Ovary (tissue), 9 donors: ENCODE measurements around the gene DACH1. TPM values are rescaled to one million over a fixed set of nuclear protein-coding genes. Genes with fewer than 3 reads are reported as not detected.

Source experiments
- DNase-seq, 5 donors: peaks; one replicate each; pipeline ENCODE4 v3.0.0-alpha.2; 2019 to 2020
- H3K27ac ChIP-seq, 2 donors: fragments of 200-600 bp; one replicate each; pipeline versions ENCODE4 v1.5.1 to v1.8.0; 2019 to 2022
- H3K27me3 ChIP-seq: fragments of 200-600 bp; one replicate; pipeline ENCODE4 v1.8.0; 2022
- H3K36me3 ChIP-seq: fragments of 200-600 bp; sonication (generic); one replicate; pipeline ENCODE4 v1.5.1; 2019
- H3K4me1 ChIP-seq: one replicate; pipeline ENCODE4 v1.8.1; 2013; ENCODE audit warnings: mild to moderate bottlenecking, moderate library complexity; ENCODE audit not compliant: insufficient read depth
- H3K4me3 ChIP-seq: fragments of 200-600 bp; sonication (generic); one replicate; pipeline ENCODE4 v1.5.1; 2017
- H3K9me3 ChIP-seq, 2 donors: fragments of 200-600 bp in 1 of 2; sonication (generic) in 1 of 2; one replicate each; pipeline versions ENCODE4 v1.5.1 to v1.8.1; 2013 to 2019; ENCODE audit warnings: mild to moderate bottlenecking in 1 of 2, moderate library complexity in 1 of 2
- EP300 ChIP-seq: sonication (generic); formaldehyde crosslinking; IDR thresholded peaks from one replicate; pipeline ENCODE4 v1.6.1; 2017; ENCODE audit warnings: antibody characterized with exemption
- POLR2A ChIP-seq: fragments of 450-650 bp; IDR thresholded peaks from one replicate; pipeline ENCODE4 v1.6.1; 2017; ENCODE audit warnings: antibody characterized with exemption, mild to moderate bottlenecking, moderate library complexity
- WGBS, 3 donors: extraction: QIAGEN DNeasy Blood & Tissue Kit in 1 of 3; methylation state at CpG; one replicate each; pipeline versions ENCODE4 v1.1.5 to v1.1.7; 2013 to 2017; 5-methylcytosine and 5-hydroxymethylcytosine counted together
- intact Hi-C, 4 donors: fragments of 100-400 bp; cut with DNase I; formaldehyde crosslinking; loops; one replicate each; pipeline versions ENCODE4 v1.11.0 to v1.15.1; 2022 to 2023
- polyA plus RNA-seq, 2 donors: library from polyadenylated mRNA; stranded (reverse); fragments of 200-250 nt in 1 of 2; fragments of 350-450 nt in 1 of 2; fragmentation: Illumina TruSeq in 1 of 2; extraction: RNeasy Lipid Tissue Mini Kit (QIAGEN cat#74804) in 1 of 2; gene quantifications; one replicate each; pipeline ENCODE4 v1.2.3, GENCODE V29; 2013 to 2014
- total RNA-seq, 7 donors: library from RNA; depleted of rRNA in 2 of 7; stranded (reverse); fragments of >200 nt in 2 of 7; fragmentation: NEBNext Ultra II Directional in 3 of 7; extraction: Animal tissue kit (Norgen Biotek cat#: 25700) in 3 of 7; gene quantifications; one replicate each; pipeline versions ENCODE4 v1.1.0 to v1.2.4, GENCODE V29; 2016 to 2023
- TF ChIP-seq, protein P1 (sequence below), 3 donors: fragments of 450-650 bp in 2 of 3; fragments of 200-600 bp in 1 of 3; IDR thresholded peaks; one replicate each; pipeline versions ENCODE4 v1.5.1 to v1.8.0; 2016 to 2022; ENCODE audit warnings: antibody characterized with exemption in 3 of 3, mild to moderate bottlenecking in 1 of 3
- donor health status: DM: no; HTN: no; CAD: no; lungs with moderate emphysema.
- donor health status: DM: no; HTN: no; CAD: no.
- donor health status: Bipolar disorder and iron deficiency.
- donor health status: DM: yes; HTN: yes; CAD: no.
- donor health status: DM: no; HTN: no; CAD: no.
- donor health status: DM: yes; HTN: yes; CAD: no.

Gene DACH1
- total and polyA plus RNA-seq, 9 donors, result 0.91 to 3.2 (median 1.7) TPM

DNA sequence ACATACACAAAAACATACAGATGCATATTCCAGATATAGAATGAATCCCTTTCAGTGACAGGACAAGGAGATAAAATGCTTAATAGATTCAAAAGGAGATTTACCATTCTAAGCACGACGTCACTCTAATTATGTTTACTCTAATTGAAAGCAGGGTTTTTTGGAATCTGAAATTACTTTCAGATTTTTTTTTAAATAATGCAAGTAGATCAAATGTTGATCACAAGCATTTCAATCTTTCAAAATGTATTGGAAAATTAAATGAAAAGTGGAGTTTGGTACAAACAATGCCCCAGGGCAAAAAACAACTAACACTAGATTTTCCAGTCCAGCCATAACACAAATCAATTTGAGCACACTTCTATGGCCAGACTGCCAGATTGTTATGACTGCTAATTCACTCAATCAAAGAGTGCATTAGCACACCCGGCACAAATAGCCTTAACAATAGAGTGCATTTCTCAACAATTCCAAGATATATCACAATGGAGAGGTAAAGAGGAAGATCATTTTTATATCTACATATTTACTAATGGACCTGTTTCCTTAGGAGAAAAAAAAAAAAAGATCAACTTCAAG, 4.3 kb upstream of the DACH1 start:
- Histone ChIP-seq H3K9me3 (no peaks in the 10 kb centered on the region), H3K4me1 (no peaks in the 10 kb centered on the region), H3K27ac (no peak overlapping the region), H3K4me3 (no peak overlapping the region), H3K36me3 (no peaks in the 10 kb centered on the region), H3K27me3 (no peaks in the 10 kb centered on the region)
- TF ChIP-seq EP300 (no peak), POLR2A (no peak)
- TF ChIP-seq, protein P1, sequence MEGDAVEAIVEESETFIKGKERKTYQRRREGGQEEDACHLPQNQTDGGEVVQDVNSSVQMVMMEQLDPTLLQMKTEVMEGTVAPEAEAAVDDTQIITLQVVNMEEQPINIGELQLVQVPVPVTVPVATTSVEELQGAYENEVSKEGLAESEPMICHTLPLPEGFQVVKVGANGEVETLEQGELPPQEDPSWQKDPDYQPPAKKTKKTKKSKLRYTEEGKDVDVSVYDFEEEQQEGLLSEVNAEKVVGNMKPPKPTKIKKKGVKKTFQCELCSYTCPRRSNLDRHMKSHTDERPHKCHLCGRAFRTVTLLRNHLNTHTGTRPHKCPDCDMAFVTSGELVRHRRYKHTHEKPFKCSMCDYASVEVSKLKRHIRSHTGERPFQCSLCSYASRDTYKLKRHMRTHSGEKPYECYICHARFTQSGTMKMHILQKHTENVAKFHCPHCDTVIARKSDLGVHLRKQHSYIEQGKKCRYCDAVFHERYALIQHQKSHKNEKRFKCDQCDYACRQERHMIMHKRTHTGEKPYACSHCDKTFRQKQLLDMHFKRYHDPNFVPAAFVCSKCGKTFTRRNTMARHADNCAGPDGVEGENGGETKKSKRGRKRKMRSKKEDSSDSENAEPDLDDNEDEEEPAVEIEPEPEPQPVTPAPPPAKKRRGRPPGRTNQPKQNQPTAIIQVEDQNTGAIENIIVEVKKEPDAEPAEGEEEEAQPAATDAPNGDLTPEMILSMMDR (IDR thresholded peaks at IDR 0.05), result no peak
- DNase-seq, result no peak
- intact Hi-C loops, result no loop called here
- WGBS, 3 donors, result 76 to 87% (median 79%) methylated on average over 3 of the region's 3 CpGs

DNA sequence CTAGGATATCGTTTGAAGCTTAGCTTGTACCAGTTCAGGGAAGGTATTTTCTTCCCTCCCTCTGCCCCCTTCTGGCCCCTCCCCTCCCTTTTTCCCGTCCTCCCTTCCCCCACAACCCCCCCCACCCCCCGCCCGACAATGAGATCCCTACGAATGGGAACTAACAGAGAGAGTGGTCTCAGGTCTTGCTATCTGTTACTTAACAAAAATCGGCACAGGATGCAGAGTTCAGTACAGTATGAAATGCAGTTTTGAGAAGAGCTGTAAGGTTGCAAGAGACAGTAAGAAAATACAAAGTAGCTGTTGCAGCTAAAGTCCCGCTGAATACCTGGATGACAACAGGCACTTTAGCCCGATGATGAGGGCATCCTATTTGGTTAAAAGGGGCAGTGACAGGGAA, 3.1 kb upstream of the DACH1 start:
- Histone ChIP-seq H3K27ac (no peak overlapping the region), H3K36me3 (no peaks in the 10 kb centered on the region), H3K9me3 (no peaks in the 10 kb centered on the region), H3K27me3 (no peaks in the 10 kb centered on the region), H3K4me3 (no peak overlapping the region), H3K4me1 (no peaks in the 10 kb centered on the region)
- intact Hi-C loops, result no loop called here
- WGBS, 3 donors, result 49 to 59% (median 50%) methylated on average over 8 of the region's 8 CpGs
- TF ChIP-seq, protein P1 (IDR thresholded peaks at IDR 0.05), result no peak
- DNase-seq, result no peak

DNA sequence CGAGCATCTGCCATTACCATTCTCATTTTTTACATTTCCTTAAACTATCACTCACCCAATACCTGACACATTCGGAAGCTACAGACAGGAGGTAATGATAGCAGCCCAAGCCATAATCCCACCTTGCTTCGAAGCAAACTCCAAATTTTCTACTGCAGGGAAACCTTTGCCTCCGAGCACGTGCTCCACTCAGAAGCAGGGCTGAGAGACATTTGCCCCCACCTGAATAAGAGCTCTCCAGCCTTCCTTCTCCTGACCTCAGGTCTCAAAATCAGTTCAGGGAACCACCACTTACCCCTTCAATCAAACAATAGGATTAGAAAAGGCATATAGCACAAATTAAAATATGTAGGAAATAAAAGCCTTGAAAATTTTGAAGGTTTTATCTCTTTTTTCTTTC, 2.3 kb upstream of the DACH1 start:
- TF ChIP-seq POLR2A, result no peak
- TF ChIP-seq, protein P1 (IDR thresholded peaks at IDR 0.05), result no peak
- Histone ChIP-seq H3K9me3 (no peaks in the 10 kb centered on the region), H3K4me3 (no peak overlapping the region), H3K27me3 (no peaks in the 10 kb centered on the region), H3K27ac (no peak overlapping the region), H3K36me3 (no peaks in the 10 kb centered on the region), H3K4me1 (no peaks in the 10 kb centered on the region)
- intact Hi-C loops, result no loop called here
- WGBS, 3 donors, result 94 to 96% (median 95%) methylated on average over 5 of the region's 5 CpGs
- DNase-seq, result no peak

DNA sequence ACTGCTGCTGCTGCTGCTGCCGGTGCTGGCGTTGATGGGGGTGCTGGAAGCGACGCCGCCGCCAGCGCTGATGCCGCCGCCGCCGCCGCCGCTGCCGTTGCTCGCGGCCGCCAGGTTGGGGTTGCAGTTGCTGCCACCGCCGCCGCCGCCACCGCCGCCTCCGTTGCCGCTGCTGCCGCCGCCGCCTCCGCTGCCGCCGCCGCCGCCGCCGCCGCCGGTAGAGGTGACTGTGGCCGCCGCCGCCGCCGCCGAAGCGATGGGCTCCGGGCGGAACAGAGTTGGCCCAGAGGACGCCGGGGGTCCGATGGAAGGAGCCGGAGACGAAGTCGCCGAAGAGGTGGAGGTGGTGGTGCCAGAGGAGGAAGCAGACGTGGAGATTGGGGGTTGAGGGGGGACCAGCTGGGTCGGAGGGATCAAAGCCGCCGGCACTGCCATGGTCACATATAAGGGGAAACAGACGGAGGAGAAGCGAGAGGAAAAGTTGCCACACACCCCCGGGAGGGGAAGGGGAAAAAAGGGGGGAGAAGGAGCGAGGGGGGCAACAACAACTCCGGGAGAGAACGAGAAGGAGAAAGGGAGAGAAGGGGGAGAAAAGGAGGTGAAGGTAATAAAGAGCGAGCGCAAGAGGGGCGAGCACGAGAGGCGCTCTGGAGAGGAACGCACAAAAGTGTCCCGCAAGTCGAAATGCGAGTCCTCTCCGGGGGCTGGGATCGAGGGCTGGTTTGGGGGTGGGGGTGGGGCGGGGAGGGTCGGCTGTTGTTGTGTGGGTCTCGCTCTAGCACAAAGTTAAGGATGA, 471 bp downstream of the DACH1 start:
- TF ChIP-seq EP300 (no peak), POLR2A (no peak)
- TF ChIP-seq, protein P1 (IDR thresholded peaks at IDR 0.05), result no peak
- Histone ChIP-seq H3K27ac (no peak overlapping the region), H3K4me3 (peak overlapping the region; percentile 43), H3K36me3 (no peaks in the 10 kb centered on the region), H3K27me3 (no peaks in the 10 kb centered on the region), H3K4me1 (no peaks in the 10 kb centered on the region), H3K9me3 (no peaks in the 10 kb centered on the region)
- DNase-seq, result peak in 2 of 5 donors; percentile 10 to 37
- intact Hi-C loops, result no loop called here
- 1% methylated on average over 67 to 77 of the region's 77 CpGs for WGBS, 3 donors
